HepG2 (cell line): Measurements from ENCODE around the gene ALDH18A1. TPM values are rescaled to one million over a fixed set of nuclear protein-coding genes. Genes with fewer than 3 reads are reported as not detected.

Experiments
- ARID3A ChIP-seq: IDR thresholded peaks from 2 replicates; pipeline ENCODE4 v1.6.1; 2012; ENCODE audit warnings: low read depth, low read length, improper control_type of control experiment
- CEBPZ ChIP-seq: IDR thresholded peaks from 2 replicates; pipeline ENCODE4 v1.6.1; 2012; ENCODE audit warnings: low read length, improper control_type of control experiment
- DNMT1 ChIP-seq: sonication (generic); formaldehyde crosslinking; IDR thresholded peaks from 2 replicates; pipeline ENCODE4 v1.5.1; 2020; ENCODE audit warnings: mild to moderate bottlenecking, missing genetic modification reagents
- FUBP1 ChIP-seq: sonication (generic); formaldehyde crosslinking; IDR thresholded peaks from 2 replicates; pipeline ENCODE4 v1.5.1; 2020; ENCODE audit warnings: missing genetic modification reagents, mild to moderate bottlenecking, borderline replicate concordance
- HCFC1 ChIP-seq: fragments of 150-350 bp; IDR thresholded peaks from 2 replicates; pipeline ENCODE4 v1.6.1; 2014; ENCODE audit warnings: low read depth, low read length
- HDAC6 ChIP-seq: fragments of 200-600 bp; sonication (generic); IDR thresholded peaks from 2 replicates; pipeline ENCODE4 v1.7.0; 2017; ENCODE audit warnings: mild to moderate bottlenecking, antibody characterized with exemption, low read length, low read depth
- KLF9 ChIP-seq: IDR thresholded peaks from 2 replicates; pipeline ENCODE4 v1.6.1; 2016; ENCODE audit warnings: low read depth
- PLSCR1 ChIP-seq: sonication (generic); formaldehyde crosslinking; IDR thresholded peaks from 2 replicates; pipeline ENCODE4 v1.5.0; 2020; ENCODE audit warnings: missing genetic modification reagents, mild to moderate bottlenecking, borderline replicate concordance
- RFXAP ChIP-seq: sonication (generic); formaldehyde crosslinking; IDR thresholded peaks from 2 replicates; pipeline ENCODE4 v1.4.0; 2020; ENCODE audit warnings: missing genetic modification reagents, borderline replicate concordance
- SMYD3 ChIP-seq: sonication (generic); formaldehyde crosslinking; IDR thresholded peaks from 2 replicates; pipeline ENCODE4 v1.8.1; 2023; ENCODE audit warnings: mild to moderate bottlenecking, missing genetic modification reagents
- TCF12 ChIP-seq, 2 experiments: fragments of 450-650 bp in 1 of 2; sonication (generic) in 1 of 2; formaldehyde crosslinking in 1 of 2; IDR thresholded peaks; 2 replicates each; pipeline versions ENCODE4 v1.6.1 to v1.8.0; 2017 to 2022; ENCODE audit warnings: antibody characterized with exemption in 1 of 2, mild to moderate bottlenecking in 1 of 2, missing genetic modification reagents in 1 of 2, moderate library complexity in 1 of 2
- ZBTB21 ChIP-seq: sonication (generic); formaldehyde crosslinking; IDR thresholded peaks from 2 replicates; pipeline ENCODE4 v1.4.0; 2020; ENCODE audit warnings: missing genetic modification reagents
- ZNF10 ChIP-seq: sonication (generic); formaldehyde crosslinking; IDR thresholded peaks from 2 replicates; pipeline ENCODE4 v1.4.0; 2020; ENCODE audit warnings: mild to moderate bottlenecking, low read depth, missing genetic modification reagents, borderline replicate concordance
- ZNF263 ChIP-seq: sonication (generic); formaldehyde crosslinking; IDR thresholded peaks from 2 replicates; pipeline ENCODE4 v1.4.0; 2020; ENCODE audit warnings: missing genetic modification reagents
- ZNF274 ChIP-seq: sonication (generic); formaldehyde crosslinking; IDR thresholded peaks from 2 replicates; pipeline ENCODE4 v1.5.1; 2020; ENCODE audit warnings: mild to moderate bottlenecking, missing genetic modification reagents
- ZNF503 ChIP-seq: sonication (generic); formaldehyde crosslinking; IDR thresholded peaks from 2 replicates; pipeline ENCODE4 v1.4.0; 2020; ENCODE audit warnings: missing genetic modification reagents
- ZNF510 ChIP-seq: sonication (generic); formaldehyde crosslinking; IDR thresholded peaks from 2 replicates; pipeline ENCODE4 v1.4.0; 2020; ENCODE audit warnings: low read depth, mild to moderate bottlenecking, missing genetic modification reagents
- ZNF567 ChIP-seq: sonication (generic); formaldehyde crosslinking; IDR thresholded peaks from 2 replicates; pipeline ENCODE4 v1.8.1; 2023; ENCODE audit warnings: mild to moderate bottlenecking, missing genetic modification reagents, borderline replicate concordance
- polyA plus RNA-seq, 8 experiments: library from polyadenylated mRNA; depleted of rRNA in 3 of 8; stranded (reverse) in 7 of 8; unstranded in 1 of 8; fragments of >200 nt; fragmentation: Illumina TruSeq in 4 of 8; extraction: Trizol in 4 of 8; gene quantifications; 2 replicates each; pipeline versions ENCODE4 v1.2.1 to v1.2.3, GENCODE V29; 2011 to 2016; ENCODE audit warnings: low read depth in 4 of 8, missing spikeins in 1 of 8, mixed read lengths in 1 of 8; ENCODE audit not compliant: insufficient read depth in 1 of 8
- total RNA-seq, 5 experiments: library from RNA; depleted of rRNA; stranded (reverse); fragments of >200 nt; fragmentation: Illumina TruSeq; extraction: Trizol; gene quantifications; 2 replicates each; pipeline ENCODE4 v1.2.3, GENCODE V29; 2016; ENCODE audit warnings: low read depth in 1 of 5

The ALDH18A1 gene
- total and polyA plus RNA-seq, 2 of the 13 experiments (the other 11 are each of a cell fraction or from before 2014, with no cell fraction given): 180 to 263 TPM

GRCh38 chr10:95656291-95657164 is at the start of gene ALDH18A1 (continued):
- TF ChIP-seq CEBPZ: no peak
- TF ChIP-seq ZNF263 (CRISPR knock-in tag): no peak
- no peak for TF ChIP-seq SMYD3 (CRISPR knock-in tag)
- TF ChIP-seq TCF12 (IDR thresholded peaks at IDR 0.05): no peak
- 0 out of 2 replicates have a peak, but pooled peaks have one; percentile 31 for TF ChIP-seq TCF12 (CRISPR knock-in tag; IDR thresholded peaks at IDR 0.05)
- no peak for TF ChIP-seq HDAC6
- TF ChIP-seq ZBTB21 (CRISPR knock-in tag): peak; percentile 80
- peak; percentile 95 for TF ChIP-seq DNMT1
- TF ChIP-seq ARID3A: no peak
- TF ChIP-seq HCFC1: no peak
- TF ChIP-seq PLSCR1 (CRISPR knock-in tag): no peak
- no peak for TF ChIP-seq ZNF10 (CRISPR knock-in tag)
- peak; percentile 37; the same call in 1 of the 2 replicates for TF ChIP-seq ZNF274 (CRISPR knock-in tag)
- TF ChIP-seq KLF9 (CRISPR knock-in tag): 0 out of 2 replicates have a peak, but pooled peaks have one; percentile 56
- no peak for TF ChIP-seq FUBP1 (CRISPR knock-in tag)
- TF ChIP-seq ZNF567: no peak
- TF ChIP-seq RFXAP (CRISPR knock-in tag): peak; percentile 77
- TF ChIP-seq ZNF503: peak; percentile 65
- no peak for TF ChIP-seq ZNF510 (CRISPR knock-in tag)
